Measurements from ENCODE around the gene ATP2A2.
"Not testable (repeated sequence)": the region's sequence is repeated elsewhere in the genome, so short reads cannot be mapped to it uniquely, and the experiment has no call there.

ATP2A2 gene

DNA sequence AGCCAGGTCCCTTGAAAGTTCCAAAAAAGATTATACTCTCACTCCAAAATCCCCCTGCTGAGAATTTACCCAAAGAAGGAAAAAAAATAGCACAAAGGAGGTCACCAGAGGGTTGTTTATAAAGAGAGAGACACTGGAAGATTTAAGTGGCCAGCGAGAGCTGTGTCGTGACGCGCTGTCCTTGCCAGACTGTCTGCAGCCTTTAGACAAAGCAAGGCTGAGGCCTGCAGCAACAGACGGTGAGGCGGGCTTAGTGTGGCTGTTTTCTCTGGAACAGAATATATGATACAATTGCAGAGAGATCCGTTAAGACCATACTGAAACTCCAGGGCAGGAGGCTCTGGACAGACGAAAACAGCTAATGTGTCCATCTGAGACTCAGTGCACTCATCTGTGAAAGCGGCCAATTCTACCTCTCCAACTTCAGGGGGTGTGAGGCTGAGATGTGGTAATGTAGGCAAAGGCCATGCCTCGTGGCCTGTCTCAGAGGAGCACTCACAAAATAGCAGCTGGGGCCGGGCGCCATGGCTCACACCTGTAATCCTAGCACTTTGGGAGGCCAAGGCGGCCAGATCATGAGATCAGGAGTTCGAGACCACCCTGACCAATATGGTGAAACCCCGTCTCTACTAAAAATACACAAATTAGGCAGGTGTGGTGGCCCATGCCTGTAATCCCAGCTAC is 86.3 kb downstream of the ATP2A2 start:
- FAIRE-seq (no peak), DNase-seq (ENCODE audit: insufficient read length, low spot score) (no peak)
- TF ChIP-seq POLR2A (IDR thresholded peaks at IDR 0.05; ENCODE audit: low read depth, low read length): no peak

GRCh38 chr12:110369992-110370391 is 88.9 kb downstream of the ATP2A2 start:
- no peak for TF ChIP-seq POLR2A (IDR thresholded peaks at IDR 0.05; ENCODE audit: low read depth, low read length)
- FAIRE-seq (no peak), DNase-seq (ENCODE audit: insufficient read length, low spot score) (no peak)

GRCh38 chr12:110370732-110371231 is 89.7 kb downstream of the ATP2A2 start:
- FAIRE-seq (no peak), DNase-seq (ENCODE audit: insufficient read length, low spot score) (no peak)
- no peak for TF ChIP-seq POLR2A (IDR thresholded peaks at IDR 0.05; ENCODE audit: low read depth, low read length)

GRCh38 chr12:110371408-110372055 is 90.5 kb downstream of the ATP2A2 start:
- TF ChIP-seq POLR2A (IDR thresholded peaks at IDR 0.05; ENCODE audit: low read depth, low read length): no peak
- FAIRE-seq (no peak), DNase-seq (ENCODE audit: insufficient read length, low spot score) (no peak)

GRCh38 chr12:110372056-110372425 is 91.0 kb downstream of the ATP2A2 start:
- no peak for FAIRE-seq
- no peak for TF ChIP-seq POLR2A (IDR thresholded peaks at IDR 0.05; ENCODE audit: low read depth, low read length)
- no peak for DNase-seq (ENCODE audit: insufficient read length, low spot score)

GRCh38 chr12:110373025-110373424 is 92.0 kb downstream of the ATP2A2 start:
- no peak for TF ChIP-seq POLR2A (IDR thresholded peaks at IDR 0.05; ENCODE audit: low read depth, low read length)
- DNase-seq (ENCODE audit: insufficient read length, low spot score) (no peak), FAIRE-seq (no peak)

DNA sequence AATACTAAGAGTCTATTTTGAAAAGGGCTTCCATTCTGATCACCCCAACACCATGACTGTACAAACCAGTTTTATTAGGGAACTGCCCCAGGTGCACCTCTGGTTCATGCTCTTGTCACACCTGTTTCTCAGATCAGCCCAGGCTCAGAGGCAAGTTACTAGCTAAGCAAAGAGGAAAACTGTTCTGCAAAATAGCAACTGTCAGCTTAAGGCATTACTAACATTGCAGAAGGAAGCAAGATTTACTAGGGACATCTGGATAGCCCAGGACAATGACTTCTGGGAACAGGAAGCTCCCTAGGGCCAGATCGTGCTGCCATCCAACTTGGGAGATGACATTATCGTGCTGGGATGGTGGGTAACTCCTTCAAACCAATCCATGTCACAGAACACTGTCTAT is 92.4 kb downstream of the ATP2A2 start:
- TF ChIP-seq POLR2A (IDR thresholded peaks at IDR 0.05; ENCODE audit: low read depth, low read length): no peak
- no peak for DNase-seq (ENCODE audit: insufficient read length, low spot score)
- FAIRE-seq: no peak

DNA sequence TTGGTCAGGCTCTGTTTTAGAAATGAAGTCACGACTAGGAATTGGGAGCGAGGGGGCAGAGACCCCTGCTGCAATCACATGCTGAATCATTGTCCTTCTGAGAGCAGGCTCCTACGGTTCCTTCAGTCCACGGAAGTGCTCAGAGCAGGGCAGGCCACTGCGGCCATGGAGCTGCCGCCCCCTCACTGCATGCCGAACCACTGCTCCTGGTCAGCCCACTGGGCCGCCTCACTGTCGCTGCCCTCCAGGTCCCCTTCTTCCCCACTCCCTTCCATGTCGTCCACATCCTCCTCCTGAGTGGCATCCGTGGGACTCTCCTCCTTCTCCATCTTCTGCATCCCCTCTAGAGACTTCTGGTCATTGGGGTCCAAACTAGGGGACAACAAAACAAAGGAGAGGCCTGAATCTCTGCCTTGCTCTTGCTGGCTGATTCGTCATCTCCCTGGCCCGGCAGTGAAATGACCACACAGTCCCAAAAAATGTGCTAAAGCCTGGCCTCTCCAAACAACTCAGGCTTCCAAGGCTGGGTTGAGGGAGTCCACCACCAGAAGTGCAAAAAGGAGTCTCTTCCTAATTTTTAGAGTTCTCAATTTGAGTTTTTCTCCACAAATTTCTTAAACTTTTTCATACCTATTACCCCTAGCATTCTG is 93.0 kb downstream of the ATP2A2 start:
- no peak for TF ChIP-seq POLR2A (IDR thresholded peaks at IDR 0.05; ENCODE audit: low read depth, low read length)
- DNase-seq (ENCODE audit: insufficient read length, low spot score) (no peak), FAIRE-seq (no peak)

- not testable (repeated sequence) for FAIRE-seq; DNase-seq (ENCODE audit: insufficient read length, low spot score)
Measured at GRCh38 chr12:110378131-110378790, 97.2 kb downstream of the ATP2A2 start.

- FAIRE-seq: no peak
- no peak for DNase-seq (ENCODE audit: insufficient read length, low spot score)
- TF ChIP-seq POLR2A (IDR thresholded peaks at IDR 0.05; ENCODE audit: low read depth, low read length): no peak
Measured at GRCh38 chr12:110379197-110379596, 98.2 kb downstream of the ATP2A2 start.

- FAIRE-seq (no peak), DNase-seq (ENCODE audit: insufficient read length, low spot score) (no peak)
- no peak for TF ChIP-seq POLR2A (IDR thresholded peaks at IDR 0.05; ENCODE audit: low read depth, low read length)
Measured at GRCh38 chr12:110379631-110380030, 98.6 kb downstream of the ATP2A2 start.

DNA sequence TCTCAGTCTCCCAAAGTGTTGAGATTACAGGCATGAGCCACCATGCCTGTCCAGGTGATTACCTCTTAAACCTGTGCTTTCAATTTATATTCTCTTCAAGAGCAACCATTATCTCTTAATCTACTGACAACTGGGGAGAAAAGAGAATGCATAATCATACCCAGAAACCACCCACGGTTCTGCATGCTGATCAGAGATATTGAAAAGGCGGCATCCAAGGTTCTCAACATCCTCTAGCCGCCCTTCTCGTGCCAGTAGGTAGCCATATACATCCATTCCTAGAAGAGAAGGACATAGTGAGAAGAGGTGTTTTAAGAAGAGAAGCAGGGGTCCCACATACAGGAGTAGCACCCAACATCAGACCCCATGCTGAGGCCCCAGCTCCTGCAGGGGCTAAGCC is 101.6 kb downstream of the ATP2A2 start:
- DNase-seq (ENCODE audit: insufficient read length, low spot score) (no peak), FAIRE-seq (no peak)
- TF ChIP-seq POLR2A (IDR thresholded peaks at IDR 0.05; ENCODE audit: low read depth, low read length): no peak
